PC-9 (cell line): ENCODE results near the gene R3HCC1L. TPM values are rescaled to one million over a fixed set of nuclear protein-coding genes. Genes with fewer than 3 reads are reported as not detected.

Experiments used
- BruUV-seq: library from RNA; stranded (reverse); fragments of 400-500 nt; replicated peaks from 2 replicates; lab custom pipeline; 2021; lab: Mats Ljungman, UMichigan
- CTCF ChIA-PET: fragments of 300-600 bp; sonication (Branson Sonifier 250); formaldehyde crosslinking; loops from one replicate; lab custom pipeline; 2022; ENCODE audit warnings: antibody characterized with exemption; lab: Charles Lee
- POLR2A ChIA-PET: fragments of 300-600 bp; sonication (Branson Sonifier 250); formaldehyde crosslinking; loops from one replicate; lab custom pipeline; 2022; ENCODE audit warnings: antibody characterized with exemption; ENCODE audit not compliant: unreplicated experiment; lab: Charles Lee
- DNase-seq, 2 experiments: peaks; one replicate each; pipeline versions ENCODE4 v3.0.0 to v3.0.0-alpha.2; 2015 to 2022; ENCODE audit warnings: mixed read lengths in 1 of 2
- H2AFZ ChIP-seq: fragments of 200-600 bp; sonication (generic); 2 replicates; pipeline ENCODE4 v1.8.1; 2017; ENCODE audit warnings: antibody characterized with exemption
- H3F3A ChIP-seq: fragments of 200-600 bp; sonication (generic); 2 replicates; pipeline ENCODE4 v1.8.1; 2017; ENCODE audit warnings: antibody characterized with exemption, mild to moderate bottlenecking, low read depth; ENCODE audit not compliant: insufficient read depth
- H3K27ac ChIP-seq: fragments of 200-600 bp; sonication (generic); 2 replicates; pipeline ENCODE4 v1.6.1; 2016; ENCODE audit warnings: mixed run types
- H3K27me3 ChIP-seq: fragments of 200-600 bp; sonication (generic); 2 replicates; pipeline ENCODE4 v1.6.1; 2016; ENCODE audit warnings: low read depth, mixed run types; ENCODE audit not compliant: insufficient read depth
- H3K36me3 ChIP-seq: fragments of 200-600 bp; sonication (generic); 2 replicates; pipeline ENCODE4 v1.6.1; 2016; ENCODE audit warnings: low read depth, mixed run types
- H3K4me1 ChIP-seq: fragments of 200-600 bp; sonication (generic); replicated peaks from 2 replicates; pipeline ENCODE4 v1.6.1; 2016; ENCODE audit warnings: mixed run types; ENCODE audit not compliant: insufficient read depth
- H3K4me2 ChIP-seq: fragments of 200-600 bp; sonication (generic); 2 replicates; pipeline ENCODE4 v1.6.1; 2017; ENCODE audit warnings: mixed run types
- H3K4me3 ChIP-seq: fragments of 200-600 bp; sonication (generic); 2 replicates; pipeline ENCODE4 v1.6.1; 2016; ENCODE audit warnings: mixed run types
- H3K79me2 ChIP-seq: fragments of 200-600 bp; sonication (generic); 2 replicates; pipeline ENCODE4 v1.6.1; 2017; ENCODE audit warnings: low read depth, mixed run types
- H3K9me2 ChIP-seq: fragments of 200-600 bp; sonication (generic); 2 replicates; pipeline ENCODE4 v1.8.1; 2017; ENCODE audit warnings: mild to moderate bottlenecking; ENCODE audit not compliant: insufficient read depth
- H3K9me3 ChIP-seq: fragments of 200-600 bp; sonication (generic); 2 replicates; pipeline ENCODE4 v1.8.1; 2016; ENCODE audit warnings: low read depth; ENCODE audit not compliant: insufficient read depth
- H4K20me1 ChIP-seq: fragments of 200-600 bp; sonication (generic); 2 replicates; pipeline ENCODE4 v1.8.1; 2017; ENCODE audit not compliant: insufficient read depth
- EZH2 ChIP-seq: fragments of 200-600 bp; sonication (generic); IDR thresholded peaks from 2 replicates; pipeline ENCODE4 v1.8.0; 2017; ENCODE audit warnings: antibody characterized with exemption, low read depth
- intact Hi-C: fragments of 100-400 bp; cut with micrococcal nuclease; formaldehyde crosslinking; loops from one replicate; pipeline ENCODE4 v1.10.0; 2022; ENCODE audit not compliant: unreplicated experiment
- total RNA-seq: library from RNA; stranded (reverse); gene quantifications from 2 replicates; pipeline ENCODE4 v1.2.3, GENCODE V29; 2021
- TF ChIP-seq, protein P1 (sequence below): fragments of 200-600 bp; sonication (generic); conservative IDR thresholded peaks from 2 replicates; pipeline ENCODE4 v1.6.1; 2017; ENCODE audit warnings: mixed run types, antibody characterized with exemption, mild to moderate bottlenecking, moderate library complexity

The R3HCC1L gene
- total RNA-seq, 1 experiment from 2014 or later = 7.0 TPM

- POLR2A ChIA-PET = interaction anchor here (0.6 kb wide), 1 partner anchor 229 kb away, joined by 3 read pairs; no protein-coding TSS in a partner anchor
Observed at GRCh38 chr10:98253499-98253898, 119.0 kb downstream of the R3HCC1L start.

GRCh38 chr10:98254234-98254974 is 119.9 kb downstream of the R3HCC1L start:
- H3K4me2 ChIP-seq = no peak overlapping the region
- H3K27me3 ChIP-seq = no peaks in the 10 kb centered on the region
- H3K27ac ChIP-seq = no peak overlapping the region
- no peak overlapping the region for H3K4me3 ChIP-seq
- ChIA-PET POLR2A (no interaction called here), CTCF (no interaction called here)
- TF ChIP-seq EZH2 = no peak
- TF ChIP-seq, protein P1, sequence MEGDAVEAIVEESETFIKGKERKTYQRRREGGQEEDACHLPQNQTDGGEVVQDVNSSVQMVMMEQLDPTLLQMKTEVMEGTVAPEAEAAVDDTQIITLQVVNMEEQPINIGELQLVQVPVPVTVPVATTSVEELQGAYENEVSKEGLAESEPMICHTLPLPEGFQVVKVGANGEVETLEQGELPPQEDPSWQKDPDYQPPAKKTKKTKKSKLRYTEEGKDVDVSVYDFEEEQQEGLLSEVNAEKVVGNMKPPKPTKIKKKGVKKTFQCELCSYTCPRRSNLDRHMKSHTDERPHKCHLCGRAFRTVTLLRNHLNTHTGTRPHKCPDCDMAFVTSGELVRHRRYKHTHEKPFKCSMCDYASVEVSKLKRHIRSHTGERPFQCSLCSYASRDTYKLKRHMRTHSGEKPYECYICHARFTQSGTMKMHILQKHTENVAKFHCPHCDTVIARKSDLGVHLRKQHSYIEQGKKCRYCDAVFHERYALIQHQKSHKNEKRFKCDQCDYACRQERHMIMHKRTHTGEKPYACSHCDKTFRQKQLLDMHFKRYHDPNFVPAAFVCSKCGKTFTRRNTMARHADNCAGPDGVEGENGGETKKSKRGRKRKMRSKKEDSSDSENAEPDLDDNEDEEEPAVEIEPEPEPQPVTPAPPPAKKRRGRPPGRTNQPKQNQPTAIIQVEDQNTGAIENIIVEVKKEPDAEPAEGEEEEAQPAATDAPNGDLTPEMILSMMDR = no peak
- no peaks in the 10 kb centered on the region for H3K36me3 ChIP-seq
- no peaks in the 10 kb centered on the region for H3K9me2 ChIP-seq
- BruUV-seq = no TSS peak
- H4K20me1 ChIP-seq = no peaks in the 10 kb centered on the region
- no peak overlapping the region for H2AFZ ChIP-seq
- H3K4me1 ChIP-seq = no peaks in the 10 kb centered on the region
- DNase-seq = no peak
- intact Hi-C loops = no loop called here
- H3F3A ChIP-seq = no peaks in the 10 kb centered on the region
- H3K9me3 ChIP-seq = no peaks in the 10 kb centered on the region
- H3K79me2 ChIP-seq = no peaks in the 10 kb centered on the region

More at GRCh38 chr10:98253499-98253898, 119.0 kb downstream of the R3HCC1L start:
- no peak overlapping the region for H2AFZ ChIP-seq
- H3K9me2 ChIP-seq = no peaks in the 10 kb centered on the region
- no peaks in the 10 kb centered on the region for H3K36me3 ChIP-seq
- no peaks in the 10 kb centered on the region for H3K4me1 ChIP-seq
- H3K79me2 ChIP-seq = no peaks in the 10 kb centered on the region
- no peaks in the 10 kb centered on the region for H3K27me3 ChIP-seq
- H3K4me3 ChIP-seq = no peak overlapping the region
- CTCF ChIA-PET = no interaction called here
- H3K27ac ChIP-seq = no peak overlapping the region
- no peak overlapping the region for H3K4me2 ChIP-seq
- no TSS peak for BruUV-seq
- intact Hi-C loops = no loop called here
- TF ChIP-seq, protein P1 = no peak
- TF ChIP-seq EZH2 = no peak
- H3F3A ChIP-seq = no peaks in the 10 kb centered on the region
- no peak for DNase-seq
- H3K9me3 ChIP-seq = no peaks in the 10 kb centered on the region
- H4K20me1 ChIP-seq = no peaks in the 10 kb centered on the region

DNA sequence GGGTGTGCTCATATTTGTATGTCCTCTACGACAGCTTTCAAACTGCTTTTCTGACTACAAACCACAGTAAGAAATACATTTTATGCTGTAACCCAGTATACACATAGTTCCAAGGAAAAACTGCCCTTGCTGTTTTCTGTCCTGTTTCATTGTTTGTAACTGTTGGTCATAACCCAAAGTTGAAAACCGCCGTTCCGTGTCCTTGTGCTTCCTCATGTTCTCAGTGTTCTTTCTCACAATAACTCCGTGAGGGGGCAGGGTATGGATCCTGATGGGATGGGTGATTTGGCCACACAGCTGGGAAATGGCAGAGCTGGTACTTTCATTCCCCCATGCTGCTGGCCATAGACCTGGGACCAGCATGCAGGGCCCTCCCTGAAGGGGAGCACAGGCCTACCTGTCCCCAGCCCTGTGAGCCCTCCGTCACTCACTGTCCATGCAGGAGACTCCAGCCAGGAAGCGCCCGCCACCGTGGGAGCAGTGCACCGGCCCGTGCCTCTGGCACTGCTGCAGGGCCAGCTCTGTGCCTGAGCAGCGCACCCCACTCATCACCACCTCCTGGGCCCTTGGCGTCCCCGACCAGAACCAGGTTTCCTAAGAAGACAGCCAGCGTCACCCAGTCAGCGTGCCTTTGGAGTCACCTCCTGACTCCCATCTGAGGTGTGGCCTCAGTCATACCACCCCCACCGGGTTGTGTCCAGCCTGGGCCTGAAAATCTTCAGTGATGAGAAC is 120.9 kb downstream of the R3HCC1L start:
- ChIA-PET POLR2A (no interaction called here), CTCF (no interaction called here)
- DNase-seq = no peak
- H3K79me2 ChIP-seq = no peaks in the 10 kb centered on the region
- H2AFZ ChIP-seq = no peak overlapping the region
- intact Hi-C loops = no loop called here
- H3K4me2 ChIP-seq = no peak overlapping the region
- no peak overlapping the region for H3K4me3 ChIP-seq
- no peaks in the 10 kb centered on the region for H4K20me1 ChIP-seq
- TF ChIP-seq, protein P1 = no peak
- no peak for TF ChIP-seq EZH2
- H3K9me3 ChIP-seq = no peaks in the 10 kb centered on the region
- H3K9me2 ChIP-seq = no peaks in the 10 kb centered on the region
- BruUV-seq = no TSS peak
- H3K4me1 ChIP-seq = no peaks in the 10 kb centered on the region
- H3F3A ChIP-seq = no peaks in the 10 kb centered on the region
- H3K27ac ChIP-seq = no peak overlapping the region
- H3K36me3 ChIP-seq = no peaks in the 10 kb centered on the region
- no peaks in the 10 kb centered on the region for H3K27me3 ChIP-seq
